ENCODE measurements around the gene KRTAP12-2.

DNA sequence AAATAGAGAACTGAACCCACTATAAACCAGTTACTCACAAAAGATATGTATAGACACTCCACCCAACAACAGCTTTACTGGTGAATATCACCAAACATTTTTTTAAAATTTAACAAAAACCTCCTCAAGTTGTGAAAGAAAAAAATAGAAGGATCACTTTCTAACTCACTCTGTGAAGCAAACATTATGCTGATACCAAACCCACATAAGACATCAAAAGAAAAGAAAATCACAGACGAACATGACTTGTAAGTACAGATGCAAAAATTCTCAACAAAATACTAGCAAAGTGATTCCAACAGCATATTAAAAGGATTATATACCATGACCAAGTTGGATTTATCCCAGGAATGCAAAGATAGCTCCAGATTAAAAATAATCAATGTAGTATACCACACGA is 25.0 kb upstream of the KRTAP12-2 start:
- TF ChIP-seq POLR2A (IDR thresholded peaks at IDR 0.05; ENCODE audit: low read length) (no peak), GATA1 (IDR thresholded peaks at IDR 0.05; ENCODE audit: low read depth, low read length) (no peak)

Measured in erythroblast (primary cell).